IPS-NIHi7 (cell line): ENCODE measurements around the gene TMEM165.

Experiments
- DNase-seq: peaks from one replicate; pipeline ENCODE4 v3.0.0; 2012; ENCODE audit warnings: mixed read lengths; ENCODE audit errors: extremely low spot score

TMEM165 gene

GRCh38 chr4:55406545-55406944 is 10.8 kb downstream of the TMEM165 start:
- no peak for DNase-seq

DNA sequence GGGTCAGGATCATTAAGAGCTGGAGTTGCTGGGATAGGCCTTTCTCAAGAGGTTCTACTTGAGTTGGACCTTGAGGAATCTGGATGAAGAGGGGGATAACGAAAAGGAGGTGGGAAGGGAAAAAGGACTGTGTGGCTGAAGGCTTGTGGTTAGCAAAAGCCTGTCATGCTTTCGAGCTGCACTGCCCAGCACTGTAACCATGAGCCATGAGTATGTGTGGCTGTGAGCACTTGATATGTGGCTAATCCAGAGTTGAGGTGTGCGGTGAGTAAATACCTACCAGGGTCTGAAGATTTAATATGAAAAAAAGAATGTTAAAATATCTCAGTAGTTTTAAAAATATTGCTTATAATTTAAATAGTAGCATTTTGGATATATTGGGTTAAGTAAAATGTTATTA is 11.4 kb downstream of the TMEM165 start:
- DNase-seq: no peak

- DNase-seq: no peak
These were observed 12.0 kb downstream of the TMEM165 start for GRCh38 chr4:55407764-55408163.

- peak; percentile 26 for DNase-seq
These were observed 13.9 kb downstream of the TMEM165 start for GRCh38 chr4:55409468-55410171.

DNA sequence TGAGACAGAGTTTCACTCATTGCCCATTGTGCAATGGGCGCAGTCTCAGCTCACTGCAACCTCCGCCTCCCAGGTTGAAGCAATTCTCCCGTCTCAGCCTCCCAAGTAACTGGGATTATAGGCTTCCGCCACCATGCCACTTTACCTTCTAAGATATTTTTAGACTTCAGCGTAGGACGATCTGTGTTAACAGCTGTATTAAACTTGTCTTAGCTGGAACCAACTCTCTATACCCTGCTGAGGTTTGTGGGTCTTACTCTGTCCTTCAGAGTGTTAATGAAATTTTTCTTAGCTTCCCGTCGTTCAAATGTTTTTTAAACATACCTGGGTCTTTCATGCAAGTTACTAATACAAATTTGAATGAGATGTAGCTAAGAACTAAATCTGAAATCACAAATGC is 14.7 kb downstream of the TMEM165 start:
- DNase-seq: no peak

DNA sequence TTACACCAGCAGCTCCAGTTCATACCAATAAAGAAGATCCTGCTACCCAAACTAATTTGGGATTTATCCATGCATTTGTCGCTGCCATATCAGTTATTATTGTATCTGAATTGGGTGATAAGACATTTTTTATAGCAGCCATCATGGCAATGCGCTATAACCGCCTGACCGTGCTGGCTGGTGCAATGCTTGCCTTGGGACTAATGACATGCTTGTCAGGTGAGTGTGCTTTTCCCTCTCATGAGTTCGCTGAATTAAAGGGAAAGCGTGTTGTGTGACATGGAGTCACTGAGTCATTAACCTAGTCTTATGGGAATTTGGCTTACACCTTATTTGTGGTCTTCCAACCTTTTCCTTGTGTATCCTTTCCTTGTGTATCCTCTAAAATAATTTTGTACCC is 15.9 kb downstream of the TMEM165 start:
- no peak for DNase-seq

DNA sequence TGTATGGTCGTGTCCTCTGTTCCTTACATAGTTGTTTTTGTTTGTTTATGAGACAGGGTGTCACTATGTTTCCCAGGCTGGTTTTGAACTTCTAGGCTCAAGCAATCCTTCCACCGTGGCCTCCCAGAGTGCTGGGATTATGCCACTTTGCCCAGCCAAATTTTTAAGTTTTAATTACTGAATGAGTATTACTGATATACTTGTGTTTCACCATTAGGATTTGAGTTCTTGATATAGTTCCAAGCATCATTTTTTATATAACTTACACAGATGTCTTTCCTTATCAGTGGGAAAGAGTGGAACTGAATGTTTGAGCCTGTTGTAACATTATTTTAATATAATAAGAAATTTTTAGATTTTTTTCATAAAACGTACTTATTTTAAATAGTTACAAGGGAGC is 20.4 kb downstream of the TMEM165 start:
- no peak for DNase-seq

DNA sequence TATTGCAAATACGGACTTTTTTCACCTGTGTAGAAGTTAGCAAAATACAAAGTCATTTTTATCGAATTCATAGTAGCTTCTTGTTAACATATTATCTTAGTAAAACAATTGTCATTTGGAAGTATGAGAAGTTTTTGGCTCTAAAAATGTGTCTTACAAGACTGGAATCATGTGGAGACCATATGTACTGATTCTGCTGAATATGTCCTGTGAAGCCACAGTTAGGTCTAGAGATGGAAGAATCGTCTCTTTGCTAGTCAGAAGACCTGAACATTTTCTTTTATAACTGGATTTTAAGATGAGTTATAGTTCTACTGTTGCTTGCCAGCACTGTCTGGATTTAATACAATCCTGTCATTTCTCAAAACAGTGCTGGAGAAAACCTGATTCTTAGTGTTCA is 29.0 kb downstream of the TMEM165 start:
- DNase-seq: no peak

DNA sequence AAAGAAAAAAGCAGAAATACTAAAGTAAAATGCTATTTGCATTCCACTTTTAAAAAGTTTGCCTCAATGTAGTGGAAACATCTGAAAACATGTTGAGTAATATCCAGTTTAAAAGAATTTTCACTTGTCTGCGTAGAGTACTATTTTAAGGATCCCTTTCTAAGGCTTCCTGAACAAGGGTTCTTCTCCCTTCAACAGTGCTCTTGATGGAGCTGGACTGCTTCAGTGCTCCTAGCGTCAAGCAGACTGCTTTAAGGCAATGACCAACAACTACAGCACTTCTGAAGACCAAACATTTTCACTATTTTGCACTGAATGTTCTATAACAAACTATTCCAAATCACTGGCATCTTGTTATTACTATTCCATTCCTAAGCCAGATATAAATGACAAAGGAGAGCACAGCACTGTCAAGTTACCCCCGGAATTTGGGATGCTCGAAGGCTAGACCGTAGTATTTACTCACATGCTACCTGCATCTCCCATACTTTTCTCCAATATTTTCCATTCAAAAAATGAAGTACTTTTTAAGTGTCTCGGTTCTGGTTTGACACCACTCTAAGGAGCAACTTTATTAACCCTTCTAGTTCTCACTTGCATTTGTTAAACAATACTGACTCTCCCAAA is 36.1 kb downstream of the TMEM165 start:
- DNase-seq: no peak

- DNase-seq: no peak
These were observed 39.5 kb downstream of the TMEM165 start for GRCh38 chr4:55435141-55435841.

- DNase-seq: no peak
These were observed 41.6 kb downstream of the TMEM165 start for GRCh38 chr4:55437356-55437796.

GRCh38 chr4:55437823-55438222 is 42.1 kb downstream of the TMEM165 start:
- no peak for DNase-seq

- no peak for DNase-seq
These were observed 42.6 kb downstream of the TMEM165 start for GRCh38 chr4:55438314-55438713.

- DNase-seq: no peak
These were observed 43.3 kb downstream of the TMEM165 start for GRCh38 chr4:55439023-55439422.

DNA sequence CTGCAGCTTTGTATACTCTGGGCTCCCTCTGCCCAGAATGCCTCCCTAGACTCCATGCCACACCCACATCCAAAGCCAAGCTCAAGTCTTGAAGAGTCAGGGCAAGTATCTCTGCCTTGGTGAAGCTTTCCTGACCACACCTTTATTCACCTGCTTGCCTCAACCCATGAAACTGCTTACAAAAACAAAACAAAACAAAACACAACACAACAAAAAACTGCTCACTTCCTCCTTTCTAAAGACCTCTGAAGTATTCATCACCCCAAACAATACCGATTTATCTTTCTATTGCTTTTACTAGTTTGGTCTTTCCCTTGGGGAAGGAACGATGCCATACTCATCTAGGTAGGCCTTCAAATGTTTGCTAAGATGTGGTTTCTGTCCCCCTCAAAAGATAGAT is 45.0 kb downstream of the TMEM165 start:
- no peak for DNase-seq

GRCh38 chr4:55442541-55442940 is 46.8 kb downstream of the TMEM165 start:
- DNase-seq: no peak

DNA sequence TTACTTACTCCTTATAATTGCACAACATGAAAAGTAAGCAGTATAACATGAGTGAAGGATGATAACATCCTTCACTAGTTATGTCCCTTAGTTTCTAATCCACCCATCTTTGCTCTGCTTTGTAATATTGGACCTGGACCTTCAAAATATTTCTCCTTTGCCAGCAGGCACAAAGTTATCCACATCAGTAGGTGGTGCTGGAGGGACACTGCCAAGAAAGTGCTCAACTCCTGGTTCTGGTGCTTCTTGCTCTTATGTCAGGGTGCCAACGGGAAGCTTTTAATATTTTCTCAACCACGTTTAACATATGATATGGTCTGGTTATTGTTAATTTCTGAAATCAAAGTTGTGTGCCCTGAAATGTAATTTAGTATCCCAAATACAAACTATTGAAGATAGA is 49.1 kb downstream of the TMEM165 start:
- no peak for DNase-seq

DNA sequence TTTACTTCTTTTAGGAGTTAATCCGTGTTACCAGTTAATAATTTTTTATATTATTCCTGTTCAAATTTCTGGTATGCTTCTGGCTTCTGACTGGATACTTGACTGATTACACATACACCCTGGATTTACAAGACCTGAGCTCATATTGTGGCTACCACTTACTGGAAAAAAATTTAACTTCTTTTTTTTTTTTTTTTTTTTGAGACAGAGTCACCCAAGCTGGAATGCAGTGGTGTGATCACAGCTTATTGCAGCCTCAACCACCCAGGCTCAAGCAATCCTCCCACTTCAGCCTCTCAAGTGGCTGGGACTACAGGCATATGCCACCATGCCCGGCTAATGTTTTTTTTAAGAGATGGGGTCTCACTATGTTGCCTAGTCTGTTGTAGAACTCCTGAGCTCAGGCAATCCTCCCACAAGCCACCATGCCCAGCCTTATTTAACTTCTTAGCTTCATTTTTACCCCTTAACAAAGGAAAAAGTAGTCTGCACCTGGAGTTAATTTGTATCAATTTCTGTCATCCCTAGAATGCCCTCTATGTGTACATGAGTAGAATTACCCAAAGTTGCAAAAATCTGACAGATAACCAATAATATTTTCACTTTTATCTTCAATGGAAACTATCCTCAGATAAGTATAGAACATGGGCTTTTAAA is 50.3 kb downstream of the TMEM165 start:
- DNase-seq: no peak

DNA sequence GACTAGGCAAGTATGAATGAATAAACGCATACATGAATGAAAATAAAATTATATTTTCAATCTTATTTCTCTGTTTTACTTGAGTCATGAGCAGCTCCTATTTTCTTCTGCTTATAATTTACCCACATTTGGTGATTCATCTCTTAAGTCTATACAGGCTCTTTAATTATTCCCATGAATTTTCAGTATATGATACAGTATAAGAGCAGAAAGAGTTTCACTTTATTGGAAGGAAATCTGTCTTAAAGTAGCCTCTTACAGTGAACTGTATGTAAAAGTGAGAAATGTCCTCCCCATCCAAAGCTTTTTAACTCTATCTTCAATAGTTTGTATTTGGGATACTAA is 50.8 kb downstream of the TMEM165 start:
- DNase-seq: no peak

DNA sequence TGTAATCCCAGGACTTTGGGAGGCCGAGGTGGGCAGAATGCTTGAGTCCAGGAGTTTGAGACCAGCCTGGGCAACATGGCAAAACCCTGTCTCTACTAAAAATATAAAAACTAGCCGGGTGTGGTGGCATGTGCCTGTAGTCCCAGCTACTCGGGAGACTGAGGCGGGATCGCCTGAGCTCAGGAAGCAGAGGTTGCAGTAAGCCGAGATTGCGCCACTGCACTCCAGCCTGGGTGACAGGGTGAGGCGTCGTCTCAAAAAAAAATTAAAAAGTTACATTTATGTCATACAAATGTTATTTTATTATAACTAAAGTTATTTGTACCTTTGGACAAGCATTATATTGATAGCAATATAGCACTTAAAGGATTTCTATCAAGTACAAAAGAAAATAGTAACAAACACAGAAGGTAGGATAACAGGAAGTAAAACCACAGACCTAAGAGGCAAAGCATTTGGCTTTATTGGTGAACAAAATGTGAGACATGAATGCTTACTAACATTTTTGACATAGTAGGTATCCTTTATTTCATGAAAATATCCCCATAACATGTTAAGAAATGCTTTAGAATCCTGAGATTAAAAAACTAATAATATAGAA is 51.5 kb downstream of the TMEM165 start:
- DNase-seq: no peak

- DNase-seq: no peak
These were observed 52.1 kb downstream of the TMEM165 start for GRCh38 chr4:55447831-55448230.

GRCh38 chr4:55450566-55450965 is 54.8 kb downstream of the TMEM165 start:
- DNase-seq: no peak
